Upper lobe of left lung (tissue), 6 donors: ENCODE measurements around the gene SRRM5. TPM values are rescaled to one million over a fixed set of nuclear protein-coding genes. Genes with fewer than 3 reads are reported as not detected.

Experiments used
- ATAC-seq, 2 donors: fragments of 200-7000 bp; cut with Tn5 transposase; one replicate each; pipeline ENCODE4 v1.9.1; 2022; ENCODE audit warnings: mild to moderate bottlenecking in 2 of 2, moderate library complexity in 2 of 2; ENCODE audit not compliant: low FRiP score in 2 of 2
- DNase-seq, 2 donors: peaks; one replicate each; pipeline ENCODE4 v3.0.0-alpha.2; 2019 to 2020
- H3K27ac ChIP-seq, 4 donors: fragments of 200-600 bp; sonication (generic); one replicate each; pipeline ENCODE4 v1.5.1; 2016 to 2019
- H3K27me3 ChIP-seq, 4 donors: fragments of 200-600 bp; sonication (generic); one replicate each; pipeline ENCODE4 v1.5.1; 2017 to 2019
- H3K36me3 ChIP-seq, 4 donors: fragments of 200-600 bp; sonication (generic); one replicate each; pipeline ENCODE4 v1.5.1; 2016 to 2019
- H3K4me1 ChIP-seq, 4 donors: fragments of 200-600 bp; sonication (generic); one replicate each; pipeline ENCODE4 v1.5.1; 2018 to 2019
- H3K4me3 ChIP-seq, 4 donors: fragments of 200-600 bp; sonication (generic); one replicate each; pipeline ENCODE4 v1.5.1; 2017 to 2019; ENCODE audit warnings: mild to moderate bottlenecking in 2 of 4, moderate library complexity in 1 of 4
- H3K9me3 ChIP-seq, 4 donors: fragments of 200-600 bp; sonication (generic); one replicate each; pipeline ENCODE4 v1.5.1; 2018 to 2019
- EP300 ChIP-seq, 4 donors: sonication (generic); formaldehyde crosslinking; IDR thresholded peaks; one replicate each; pipeline ENCODE4 v1.5.1; 2017; ENCODE audit warnings: antibody characterized with exemption in 4 of 4, control low read depth in 2 of 4
- POLR2A ChIP-seq, 4 donors: fragments of 450-650 bp; IDR thresholded peaks; one replicate each; pipeline ENCODE4 v1.5.1; 2016 to 2017; ENCODE audit warnings: antibody characterized with exemption in 4 of 4, mild to moderate bottlenecking in 2 of 4
- POLR2AphosphoS5 ChIP-seq, 2 donors: sonication (generic); formaldehyde crosslinking; IDR thresholded peaks; one replicate each; pipeline ENCODE4 v1.5.1; 2017; ENCODE audit warnings: antibody characterized with exemption in 2 of 2
- WGBS, 2 donors: methylation state at CpG; one replicate each; pipeline ENCODE4 v1.1.5; 2017 to 2018; 5-methylcytosine and 5-hydroxymethylcytosine counted together
- total RNA-seq, 6 donors: library from RNA; depleted of rRNA in 4 of 6; stranded (reverse); fragments of >200 nt in 4 of 6; gene quantifications; one replicate each; pipeline versions ENCODE4 v1.1.0 to v1.2.1, GENCODE V29; 2016 to 2021
- TF ChIP-seq, protein P1 (sequence below), 6 experiments: fragments of 450-650 bp in 4 of 6; fragments of 200-600 bp in 2 of 6; sonication (generic) in 2 of 6; IDR thresholded peaks; one replicate each; pipeline ENCODE4 v1.5.1; 2016 to 2019; ENCODE audit warnings: antibody characterized with exemption in 6 of 6
- donor health status: DM: no; HTN: no; CAD: no; lungs with moderate emphysema.
- donor health status: DM: no; HTN: yes; CAD: no; lungs with severe emphysema.

The SRRM5 gene
- total RNA-seq, 6 donors from 2014 or later: 0.17 to 2.1 (median 0.30) TPM; not detected in 1

DNA sequence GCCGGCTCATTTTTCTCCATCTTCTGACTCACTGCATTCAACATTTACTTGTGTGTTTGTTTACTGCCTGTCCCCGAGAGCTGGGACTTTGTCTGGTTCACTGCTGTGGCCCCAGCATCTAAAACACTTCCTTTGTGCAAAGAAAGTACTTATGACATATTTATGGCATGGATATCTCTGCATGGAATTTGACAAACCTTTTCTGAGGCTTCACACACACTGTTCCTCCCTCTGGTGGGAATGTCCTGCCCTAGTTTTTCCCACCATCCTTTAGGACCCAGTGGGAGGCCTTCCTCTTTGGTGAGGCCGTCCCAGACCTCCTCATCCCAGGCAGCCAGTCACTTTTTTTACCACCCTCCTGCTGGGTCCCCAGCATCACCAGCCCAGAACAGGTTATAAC lies 1.4 kb upstream of the SRRM5 start:
- 79 to 91% methylated on average over 3 of the region's 3 CpGs for WGBS, 2 donors
- no peak for ATAC-seq
- no peak overlapping the region for H3K4me3 ChIP-seq
- no peak for DNase-seq
- no peaks in the 10 kb centered on the region for H3K27me3 ChIP-seq
- TF ChIP-seq EP300 (IDR thresholded peaks at IDR 0.05) (no peak), POLR2A (IDR thresholded peaks at IDR 0.05) (no peak), POLR2AphosphoS5 (IDR thresholded peaks at IDR 0.05) (no peak)
- TF ChIP-seq, protein P1, sequence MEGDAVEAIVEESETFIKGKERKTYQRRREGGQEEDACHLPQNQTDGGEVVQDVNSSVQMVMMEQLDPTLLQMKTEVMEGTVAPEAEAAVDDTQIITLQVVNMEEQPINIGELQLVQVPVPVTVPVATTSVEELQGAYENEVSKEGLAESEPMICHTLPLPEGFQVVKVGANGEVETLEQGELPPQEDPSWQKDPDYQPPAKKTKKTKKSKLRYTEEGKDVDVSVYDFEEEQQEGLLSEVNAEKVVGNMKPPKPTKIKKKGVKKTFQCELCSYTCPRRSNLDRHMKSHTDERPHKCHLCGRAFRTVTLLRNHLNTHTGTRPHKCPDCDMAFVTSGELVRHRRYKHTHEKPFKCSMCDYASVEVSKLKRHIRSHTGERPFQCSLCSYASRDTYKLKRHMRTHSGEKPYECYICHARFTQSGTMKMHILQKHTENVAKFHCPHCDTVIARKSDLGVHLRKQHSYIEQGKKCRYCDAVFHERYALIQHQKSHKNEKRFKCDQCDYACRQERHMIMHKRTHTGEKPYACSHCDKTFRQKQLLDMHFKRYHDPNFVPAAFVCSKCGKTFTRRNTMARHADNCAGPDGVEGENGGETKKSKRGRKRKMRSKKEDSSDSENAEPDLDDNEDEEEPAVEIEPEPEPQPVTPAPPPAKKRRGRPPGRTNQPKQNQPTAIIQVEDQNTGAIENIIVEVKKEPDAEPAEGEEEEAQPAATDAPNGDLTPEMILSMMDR (IDR thresholded peaks at IDR 0.05): no peak
- no peaks in the 10 kb centered on the region for H3K9me3 ChIP-seq
- H3K27ac ChIP-seq: no peak overlapping the region
- no peaks in the 10 kb centered on the region for H3K4me1 ChIP-seq
- H3K36me3 ChIP-seq: peaks cover 6 to 44% (median 25%) of the 10 kb centered on the region in 4 donors

DNA sequence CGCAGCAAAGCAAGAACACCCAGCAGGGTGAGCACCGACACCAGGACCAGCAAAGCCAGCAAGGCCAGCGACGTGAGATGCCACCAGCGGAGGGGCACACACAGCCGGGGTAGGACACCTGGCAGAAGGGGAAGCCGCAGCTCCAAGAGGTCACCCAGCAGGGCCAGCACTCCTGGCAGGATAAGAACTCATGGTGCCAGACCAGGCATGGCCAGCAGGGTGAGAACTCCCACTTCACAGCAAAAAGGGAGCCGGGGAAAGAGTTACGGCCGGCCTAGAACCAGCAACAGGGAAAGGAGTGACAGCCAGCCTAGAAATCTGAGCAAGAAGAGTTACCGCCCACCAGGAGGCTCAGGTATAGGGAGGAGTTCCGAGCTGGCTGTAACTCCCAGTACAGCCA lies 486 bp downstream of the SRRM5 start:
- ATAC-seq (no peak), DNase-seq (no peak)
- TF ChIP-seq POLR2AphosphoS5 (IDR thresholded peaks at IDR 0.05) (no peak), POLR2A (IDR thresholded peaks at IDR 0.05) (no peak), EP300 (IDR thresholded peaks at IDR 0.05) (no peak)
- Histone ChIP-seq H3K4me1 (peaks cover 0 to 1% (median 0%) of the 10 kb centered on the region in 4 donors), H3K4me3 (no peak overlapping the region), H3K9me3 (no peaks in the 10 kb centered on the region), H3K27ac (no peak overlapping the region), H3K36me3 (peaks cover 4 to 35% (median 19%) of the 10 kb centered on the region in 4 donors), H3K27me3 (no peaks in the 10 kb centered on the region)
- WGBS, 2 donors: 96 to 97% methylated on average over 7 to 12 of the region's 12 CpGs

DNA sequence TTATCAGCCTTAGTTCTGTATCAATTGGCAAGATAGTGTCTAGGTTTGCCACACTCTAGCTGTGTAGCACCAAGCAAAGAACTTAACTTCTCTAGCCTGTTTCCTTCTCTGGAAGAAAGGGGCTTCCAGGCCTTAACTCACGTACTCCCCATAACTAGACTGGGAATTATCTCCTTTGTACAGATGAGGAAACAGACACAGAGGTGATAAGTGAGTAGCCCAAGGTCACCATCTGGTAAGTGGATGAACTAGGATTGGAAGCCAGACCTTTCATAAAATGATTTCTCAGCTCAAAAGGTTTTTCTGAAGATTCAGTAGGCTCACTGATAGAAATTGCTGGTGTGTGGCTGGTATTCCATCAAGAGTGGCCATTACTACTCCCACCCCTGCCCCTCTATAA lies 4.4 kb downstream of the SRRM5 start:
- Histone ChIP-seq H3K27ac (no peak overlapping the region), H3K9me3 (no peaks in the 10 kb centered on the region), H3K36me3 (peaks cover 4 to 27% (median 17%) of the 10 kb centered on the region in 4 donors), H3K27me3 (no peaks in the 10 kb centered on the region), H3K4me3 (no peak overlapping the region), H3K4me1 (peaks cover 5 to 20% (median 10%) of the 10 kb centered on the region in 4 donors)
- DNase-seq (no peak), ATAC-seq (no peak)
- 79 to 100% methylated on average over 1 of the region's 1 CpG for WGBS, 2 donors
- no peak for TF ChIP-seq EP300 (IDR thresholded peaks at IDR 0.05)
- no peak for TF ChIP-seq POLR2A (IDR thresholded peaks at IDR 0.05)
- no peak for TF ChIP-seq POLR2AphosphoS5 (IDR thresholded peaks at IDR 0.05)
- TF ChIP-seq, protein P1 (IDR thresholded peaks at IDR 0.05): no peak

DNA sequence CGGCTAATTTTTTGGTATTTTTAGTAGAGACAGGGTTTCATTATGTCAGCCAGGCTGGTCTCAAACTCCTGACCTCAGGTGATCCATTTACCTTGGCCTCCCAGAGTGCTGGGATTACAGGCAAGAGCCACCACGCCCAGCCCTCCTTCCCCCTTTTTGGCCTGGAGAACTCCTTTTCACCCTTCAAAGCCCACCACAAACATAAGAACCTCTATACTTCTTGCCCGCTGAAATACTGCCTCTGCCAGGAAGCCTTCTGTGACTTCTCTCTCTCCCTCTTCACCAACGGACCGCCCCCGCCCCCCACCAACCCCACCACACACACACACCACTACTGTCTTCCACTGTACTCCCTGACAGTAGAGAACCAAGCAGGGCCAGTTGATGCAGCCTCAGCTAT lies 5.1 kb downstream of the SRRM5 start:
- H3K4me1 ChIP-seq: peaks cover 5 to 20% (median 10%) of the 10 kb centered on the region in 4 donors
- TF ChIP-seq EP300 (IDR thresholded peaks at IDR 0.05) (no peak), POLR2A (IDR thresholded peaks at IDR 0.05) (no peak), POLR2AphosphoS5 (IDR thresholded peaks at IDR 0.05) (no peak)
- TF ChIP-seq, protein P1 (IDR thresholded peaks at IDR 0.05): no peak
- H3K4me3 ChIP-seq: no peak overlapping the region
- peaks cover 4 to 20% (median 12%) of the 10 kb centered on the region in 4 donors for H3K36me3 ChIP-seq
- no peak for ATAC-seq
- H3K27ac ChIP-seq: no peak overlapping the region
- DNase-seq: no peak
- 95% methylated on average over 6 of the region's 6 CpGs for WGBS, 2 donors
- no peaks in the 10 kb centered on the region for H3K27me3 ChIP-seq
- no peaks in the 10 kb centered on the region for H3K9me3 ChIP-seq

DNA sequence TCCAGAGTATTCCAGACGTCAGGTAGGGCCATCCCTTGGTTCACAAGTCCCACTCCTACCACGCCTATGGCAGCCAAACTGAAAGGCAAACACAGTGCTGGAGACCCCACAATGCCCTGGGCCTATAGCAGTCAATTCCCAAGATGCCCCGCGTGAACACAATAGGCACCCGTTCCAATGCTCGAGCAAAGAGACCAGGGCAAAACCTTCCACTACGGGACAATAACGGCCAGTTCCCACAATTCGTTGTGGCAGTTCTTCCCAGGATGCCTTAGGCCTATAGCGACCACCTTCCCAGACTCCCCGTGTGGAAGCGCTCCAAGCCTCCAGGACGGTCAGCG lies 7.0 kb downstream of the SRRM5 start:
- peak in 1 of 2 donors; percentile 43 for DNase-seq
- ATAC-seq: peak in 1 of 2 donors; percentile 53
- Histone ChIP-seq H3K36me3 (peaks cover 0 to 3% (median under 1%) of the 10 kb centered on the region in 4 donors), H3K27me3 (no peaks in the 10 kb centered on the region), H3K9me3 (no peaks in the 10 kb centered on the region), H3K4me3 (peak overlapping the region; percentile 67 to 83 (median 77)), H3K4me1 (peaks cover 5 to 20% (median 10%) of the 10 kb centered on the region in 4 donors), H3K27ac (peak overlapping the region; percentile 93 to 98 (median 94))
- no peak for TF ChIP-seq POLR2AphosphoS5 (IDR thresholded peaks at IDR 0.05)
- TF ChIP-seq, protein P1 (IDR thresholded peaks at IDR 0.05): no peak
- TF ChIP-seq EP300 (IDR thresholded peaks at IDR 0.05): no peak
- 0 to 3% methylated on average over 10 to 14 of the region's 14 CpGs for WGBS, 2 donors
